ENCODE data around the gene ZNF485.

The ZNF485 gene

GRCh38 chr10:43655311-43655710 is 49.1 kb downstream of the ZNF485 start:
- Histone ChIP-seq H3K27ac (ENCODE audit: low read length) (no peak overlapping the region), H3K4me3 (ENCODE audit: low read depth in 1 of 2, low read length in 2 of 2) (no peak overlapping the region), H4K20me1 (ENCODE audit: insufficient read depth, low read length) (no peaks in the 10 kb centered on the region), H3K27me3 (ENCODE audit: insufficient read depth, low read length, poor library complexity) (peaks cover 6% of the 10 kb centered on the region), H2AFZ (ENCODE audit: low read depth, low read length) (no peak overlapping the region), H3K79me2 (ENCODE audit: insufficient read depth, low read length) (no peaks in the 10 kb centered on the region), H3K4me2 (ENCODE audit: insufficient read depth, low read length) (no peak overlapping the region), H3K4me1 (ENCODE audit: insufficient read depth, low read length) (no peaks in the 10 kb centered on the region), H3K36me3 (ENCODE audit: insufficient read depth, low read length) (no peaks in the 10 kb centered on the region), H3K9ac (ENCODE audit: low read depth, low read length) (no peak overlapping the region), H3K9me3 (ENCODE audit: insufficient read depth, low read length, severe bottlenecking) (no peaks in the 10 kb centered on the region)
- DNase-seq (no peak), ATAC-seq (ENCODE audit: insufficient read depth, low read depth) (no peak)
- no peak for TF ChIP-seq EZH2 (IDR thresholded peaks at IDR 0.05; ENCODE audit: borderline replicate concordance, low read depth, low read length, severe bottlenecking)
- no peak for TF ChIP-seq CTCF (IDR thresholded peaks at IDR 0.05; ENCODE audit: borderline replicate concordance, extremely low read depth, low read length, poor library complexity, severe bottlenecking)

GRCh38 chr10:43658227-43658626 is 52.0 kb downstream of the ZNF485 start:
- no peaks in the 10 kb centered on the region for H3K4me1 ChIP-seq (ENCODE audit: insufficient read depth, low read length)
- H3K9me3 ChIP-seq (ENCODE audit: insufficient read depth, low read length, severe bottlenecking): no peaks in the 10 kb centered on the region
- no peaks in the 10 kb centered on the region for H3K36me3 ChIP-seq (ENCODE audit: insufficient read depth, low read length)
- TF ChIP-seq EZH2 (IDR thresholded peaks at IDR 0.05; ENCODE audit: borderline replicate concordance, low read depth, low read length, severe bottlenecking) (no peak), CTCF (IDR thresholded peaks at IDR 0.05; ENCODE audit: borderline replicate concordance, extremely low read depth, low read length, poor library complexity, severe bottlenecking) (no peak)
- H3K27ac ChIP-seq (ENCODE audit: low read length): no peak overlapping the region
- no peak for DNase-seq
- peaks cover 6% of the 10 kb centered on the region for H3K27me3 ChIP-seq (ENCODE audit: insufficient read depth, low read length, poor library complexity)
- H3K9ac ChIP-seq (ENCODE audit: low read depth, low read length): no peak overlapping the region
- no peak overlapping the region for H3K4me2 ChIP-seq (ENCODE audit: insufficient read depth, low read length)
- no peak for ATAC-seq (ENCODE audit: insufficient read depth, low read depth)
- no peaks in the 10 kb centered on the region for H3K79me2 ChIP-seq (ENCODE audit: insufficient read depth, low read length)
- no peaks in the 10 kb centered on the region for H4K20me1 ChIP-seq (ENCODE audit: insufficient read depth, low read length)
- H2AFZ ChIP-seq (ENCODE audit: low read depth, low read length): no peak overlapping the region
- no peak overlapping the region for H3K4me3 ChIP-seq (ENCODE audit: low read depth in 1 of 2, low read length in 2 of 2)

- DNase-seq (no peak), ATAC-seq (ENCODE audit: insufficient read depth, low read depth) (no peak)
- Histone ChIP-seq H3K9ac (ENCODE audit: low read depth, low read length) (no peak overlapping the region), H3K36me3 (ENCODE audit: insufficient read depth, low read length) (no peaks in the 10 kb centered on the region), H3K27ac (ENCODE audit: low read length) (no peak overlapping the region), H3K27me3 (ENCODE audit: insufficient read depth, low read length, poor library complexity) (no peaks in the 10 kb centered on the region), H4K20me1 (ENCODE audit: insufficient read depth, low read length) (no peaks in the 10 kb centered on the region), H3K4me3 (ENCODE audit: low read depth in 1 of 2, low read length in 2 of 2) (no peak overlapping the region), H2AFZ (ENCODE audit: low read depth, low read length) (no peak overlapping the region), H3K4me1 (ENCODE audit: insufficient read depth, low read length) (no peaks in the 10 kb centered on the region), H3K4me2 (ENCODE audit: insufficient read depth, low read length) (no peak overlapping the region), H3K9me3 (ENCODE audit: insufficient read depth, low read length, severe bottlenecking) (no peaks in the 10 kb centered on the region), H3K79me2 (ENCODE audit: insufficient read depth, low read length) (no peaks in the 10 kb centered on the region)
- TF ChIP-seq CTCF (IDR thresholded peaks at IDR 0.05; ENCODE audit: borderline replicate concordance, extremely low read depth, low read length, poor library complexity, severe bottlenecking) (no peak), EZH2 (IDR thresholded peaks at IDR 0.05; ENCODE audit: borderline replicate concordance, low read depth, low read length, severe bottlenecking) (no peak)
Measured at GRCh38 chr10:43665054-43665453, 58.8 kb downstream of the ZNF485 start.

- no peak overlapping the region for H3K4me3 ChIP-seq (ENCODE audit: low read depth in 1 of 2, low read length in 2 of 2)
- no peak for ATAC-seq (ENCODE audit: insufficient read depth, low read depth)
- no peak for TF ChIP-seq EZH2 (IDR thresholded peaks at IDR 0.05; ENCODE audit: borderline replicate concordance, low read depth, low read length, severe bottlenecking)
- no peak for TF ChIP-seq CTCF (IDR thresholded peaks at IDR 0.05; ENCODE audit: borderline replicate concordance, extremely low read depth, low read length, poor library complexity, severe bottlenecking)
- no peak overlapping the region for H2AFZ ChIP-seq (ENCODE audit: low read depth, low read length)
- H4K20me1 ChIP-seq (ENCODE audit: insufficient read depth, low read length): no peaks in the 10 kb centered on the region
- H3K4me2 ChIP-seq (ENCODE audit: insufficient read depth, low read length): no peak overlapping the region
- H3K79me2 ChIP-seq (ENCODE audit: insufficient read depth, low read length): no peaks in the 10 kb centered on the region
- H3K36me3 ChIP-seq (ENCODE audit: insufficient read depth, low read length): no peaks in the 10 kb centered on the region
- no peaks in the 10 kb centered on the region for H3K9me3 ChIP-seq (ENCODE audit: insufficient read depth, low read length, severe bottlenecking)
- H3K4me1 ChIP-seq (ENCODE audit: insufficient read depth, low read length): no peaks in the 10 kb centered on the region
- H3K9ac ChIP-seq (ENCODE audit: low read depth, low read length): no peak overlapping the region
- H3K27ac ChIP-seq (ENCODE audit: low read length): no peak overlapping the region
- H3K27me3 ChIP-seq (ENCODE audit: insufficient read depth, low read length, poor library complexity): peaks cover 8% of the 10 kb centered on the region
- no peak for DNase-seq
Measured at GRCh38 chr10:43666552-43666951, 60.3 kb downstream of the ZNF485 start.

Measured in DND-41 (cell line).